ENCODE measurements around the gene CACNB4.

GRCh38 chr2:151796774-151797173 lies 302.1 kb downstream of the CACNB4 start:
- TF ChIP-seq SREBF1 (IDR thresholded peaks at IDR 0.05; ENCODE audit: low read length) (no peak), JUND (IDR thresholded peaks at IDR 0.05; ENCODE audit: low read depth, low read length) (no peak), HDAC6 (IDR thresholded peaks at IDR 0.05; ENCODE audit: unreplicated experiment) (no peak), SREBF2 (IDR thresholded peaks at IDR 0.05; ENCODE audit: low read length) (no peak), YY1 (IDR thresholded peaks at IDR 0.05; ENCODE audit: low read depth, low read length) (no peak), ATF2 (IDR thresholded peaks at IDR 0.05; ENCODE audit: low read length) (no peak), EZH2 (IDR thresholded peaks at IDR 0.05; ENCODE audit: borderline replicate concordance, control insufficient read depth, low read depth, low read length) (no peak), STAT1 (conservative IDR thresholded peaks at IDR 0.05) (no peak)
- TF ChIP-seq, protein P1, sequence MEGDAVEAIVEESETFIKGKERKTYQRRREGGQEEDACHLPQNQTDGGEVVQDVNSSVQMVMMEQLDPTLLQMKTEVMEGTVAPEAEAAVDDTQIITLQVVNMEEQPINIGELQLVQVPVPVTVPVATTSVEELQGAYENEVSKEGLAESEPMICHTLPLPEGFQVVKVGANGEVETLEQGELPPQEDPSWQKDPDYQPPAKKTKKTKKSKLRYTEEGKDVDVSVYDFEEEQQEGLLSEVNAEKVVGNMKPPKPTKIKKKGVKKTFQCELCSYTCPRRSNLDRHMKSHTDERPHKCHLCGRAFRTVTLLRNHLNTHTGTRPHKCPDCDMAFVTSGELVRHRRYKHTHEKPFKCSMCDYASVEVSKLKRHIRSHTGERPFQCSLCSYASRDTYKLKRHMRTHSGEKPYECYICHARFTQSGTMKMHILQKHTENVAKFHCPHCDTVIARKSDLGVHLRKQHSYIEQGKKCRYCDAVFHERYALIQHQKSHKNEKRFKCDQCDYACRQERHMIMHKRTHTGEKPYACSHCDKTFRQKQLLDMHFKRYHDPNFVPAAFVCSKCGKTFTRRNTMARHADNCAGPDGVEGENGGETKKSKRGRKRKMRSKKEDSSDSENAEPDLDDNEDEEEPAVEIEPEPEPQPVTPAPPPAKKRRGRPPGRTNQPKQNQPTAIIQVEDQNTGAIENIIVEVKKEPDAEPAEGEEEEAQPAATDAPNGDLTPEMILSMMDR (IDR thresholded peaks at IDR 0.05 in 2 of 3, conservative IDR thresholded peaks at IDR 0.05 in 1 of 3; ENCODE audit: control insufficient read depth in 2 of 3, extremely low read depth in 1 of 3, insufficient read depth in 1 of 3, low read depth in 3 of 3, low read length in 3 of 3), result no peak
